Thyroid gland (tissue), 4 donors: ENCODE results near the gene SMYD1.

Experiments used
- POLR2A ChIP-seq, 2 donors: fragments of 450-650 bp; IDR thresholded peaks; one replicate each; pipeline ENCODE4 v1.6.1; 2017; ENCODE audit warnings: antibody characterized with exemption in 2 of 2, mild to moderate bottlenecking in 2 of 2, moderate library complexity in 1 of 2
- TF ChIP-seq, protein P1 (sequence below), 6 experiments: fragments of 200-600 bp in 3 of 6; fragments of 450-650 bp in 3 of 6; sonication (generic) in 3 of 6; IDR thresholded peaks; one replicate each; pipeline ENCODE4 v1.5.1; 2016 to 2019; ENCODE audit warnings: antibody characterized with exemption in 6 of 6, mild to moderate bottlenecking in 2 of 6, inconsistent platforms in 1 of 6, moderate library complexity in 1 of 6

DNA sequence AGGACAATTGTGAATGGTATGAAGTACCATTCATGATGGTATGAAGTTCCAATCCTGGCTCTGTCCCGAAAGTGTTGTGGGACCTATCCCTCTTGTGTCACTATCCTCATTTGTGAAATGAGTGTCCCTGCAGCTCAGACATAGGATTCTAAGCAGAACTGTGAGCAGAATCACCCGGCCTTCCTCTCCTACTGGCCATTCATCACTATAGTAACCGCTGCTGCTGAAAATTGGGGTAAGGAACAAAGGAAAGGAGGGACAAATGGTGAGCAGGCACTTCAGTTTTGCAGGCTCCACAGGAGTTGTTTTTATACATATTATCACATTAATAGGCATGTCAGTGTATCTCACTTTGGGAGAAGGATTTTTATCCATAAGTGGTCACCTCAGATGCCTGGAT lies 27.4 kb downstream of the SMYD1 start:
- TF ChIP-seq, protein P1, sequence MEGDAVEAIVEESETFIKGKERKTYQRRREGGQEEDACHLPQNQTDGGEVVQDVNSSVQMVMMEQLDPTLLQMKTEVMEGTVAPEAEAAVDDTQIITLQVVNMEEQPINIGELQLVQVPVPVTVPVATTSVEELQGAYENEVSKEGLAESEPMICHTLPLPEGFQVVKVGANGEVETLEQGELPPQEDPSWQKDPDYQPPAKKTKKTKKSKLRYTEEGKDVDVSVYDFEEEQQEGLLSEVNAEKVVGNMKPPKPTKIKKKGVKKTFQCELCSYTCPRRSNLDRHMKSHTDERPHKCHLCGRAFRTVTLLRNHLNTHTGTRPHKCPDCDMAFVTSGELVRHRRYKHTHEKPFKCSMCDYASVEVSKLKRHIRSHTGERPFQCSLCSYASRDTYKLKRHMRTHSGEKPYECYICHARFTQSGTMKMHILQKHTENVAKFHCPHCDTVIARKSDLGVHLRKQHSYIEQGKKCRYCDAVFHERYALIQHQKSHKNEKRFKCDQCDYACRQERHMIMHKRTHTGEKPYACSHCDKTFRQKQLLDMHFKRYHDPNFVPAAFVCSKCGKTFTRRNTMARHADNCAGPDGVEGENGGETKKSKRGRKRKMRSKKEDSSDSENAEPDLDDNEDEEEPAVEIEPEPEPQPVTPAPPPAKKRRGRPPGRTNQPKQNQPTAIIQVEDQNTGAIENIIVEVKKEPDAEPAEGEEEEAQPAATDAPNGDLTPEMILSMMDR (IDR thresholded peaks at IDR 0.05), result no peak
- no peak for TF ChIP-seq POLR2A (IDR thresholded peaks at IDR 0.05)
